Left renal cortex interstitium (tissue), 4 donors: Measurements from ENCODE around the gene CHD6. TPM values are rescaled to one million over a fixed set of nuclear protein-coding genes. Genes with fewer than 3 reads are reported as not detected.

Source experiments
- DNase-seq, 4 donors: peaks; one replicate each; pipeline ENCODE4 v3.0.0-alpha.2; 2013; ENCODE audit warnings: low read depth in 4 of 4, low spot score in 2 of 4, missing footprints in 1 of 4
- polyA plus RNA-seq, 4 donors: library from polyadenylated mRNA; unstranded; fragments of 120-200 nt; gene quantifications; one replicate each; pipeline ENCODE4 v1.2.1, GENCODE V29; 2013; ENCODE audit not compliant: insufficient read length in 4 of 4

The CHD6 gene
- polyA plus RNA-seq, 4 donors = 36.2 to 63.1 (median 51.1) TPM

DNA sequence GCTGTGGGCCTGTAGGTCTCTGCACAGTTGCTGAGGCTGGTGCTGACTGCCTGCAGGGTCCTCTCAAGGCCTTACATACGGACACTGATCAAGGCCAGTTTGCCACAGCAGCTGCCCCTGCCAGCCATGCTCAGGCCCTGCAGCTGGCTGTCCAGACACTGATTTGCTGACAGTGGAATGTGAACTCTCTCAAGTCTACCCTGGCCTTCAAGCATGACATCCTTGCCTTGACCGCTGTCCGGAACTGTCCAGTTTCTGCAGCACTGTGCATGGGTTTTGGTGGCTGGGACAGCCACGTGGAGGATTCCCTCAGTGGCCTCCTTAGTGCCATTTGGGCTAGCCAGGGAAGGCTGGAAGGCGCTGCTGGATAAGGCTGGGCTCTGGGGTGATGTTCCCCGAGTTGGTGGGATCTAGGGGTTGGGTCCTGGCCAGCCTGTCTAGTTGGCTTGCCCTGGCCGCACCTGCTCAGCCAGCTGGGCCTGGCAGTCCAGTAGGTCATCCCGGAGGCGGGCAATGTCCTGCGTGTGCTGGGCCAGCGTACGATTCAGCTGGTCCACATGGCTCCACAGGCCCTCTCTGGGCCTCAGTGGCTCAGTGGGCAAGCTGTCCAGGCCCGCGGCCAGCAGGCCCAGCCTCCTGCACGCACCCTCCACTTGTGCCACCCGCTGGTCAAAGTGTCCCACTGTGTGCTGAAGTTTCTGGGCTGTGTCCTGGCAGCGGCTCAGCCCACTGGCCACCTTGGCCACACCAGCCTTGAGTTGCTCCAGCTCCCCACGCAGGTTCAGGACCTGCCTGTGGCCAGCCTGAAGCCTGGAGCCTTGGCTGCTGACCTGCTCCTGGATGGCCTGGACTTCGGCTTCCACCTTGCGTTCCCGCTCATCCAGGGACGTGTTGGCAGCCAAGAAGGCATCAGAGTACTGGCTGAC lies 257.1 kb downstream of the CHD6 start:
- DNase-seq = no peak

DNA sequence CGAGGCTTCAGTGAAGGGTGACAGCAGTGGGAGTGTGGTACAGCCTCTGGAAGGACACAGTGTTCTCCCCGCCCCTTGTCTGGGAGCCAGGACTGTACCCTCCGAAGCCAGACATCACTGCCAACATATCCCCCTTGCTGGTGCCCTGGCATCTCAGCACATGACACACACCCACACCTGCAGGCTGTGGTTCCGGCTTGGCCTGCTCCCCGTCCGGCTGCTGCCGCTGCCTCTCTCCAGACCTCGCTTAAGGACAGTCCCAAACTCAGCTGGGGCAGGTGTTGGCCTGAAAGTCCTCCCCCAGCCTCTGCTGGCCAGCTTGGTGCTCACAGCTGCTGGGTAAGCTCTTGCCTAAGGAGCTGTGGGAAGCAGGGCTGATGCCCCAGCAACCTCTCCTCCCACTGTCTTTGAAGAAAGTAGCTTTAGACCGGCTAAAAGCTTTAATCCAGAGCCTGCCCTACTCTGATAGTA lies 258.6 kb downstream of the CHD6 start:
- DNase-seq = no peak

DNA sequence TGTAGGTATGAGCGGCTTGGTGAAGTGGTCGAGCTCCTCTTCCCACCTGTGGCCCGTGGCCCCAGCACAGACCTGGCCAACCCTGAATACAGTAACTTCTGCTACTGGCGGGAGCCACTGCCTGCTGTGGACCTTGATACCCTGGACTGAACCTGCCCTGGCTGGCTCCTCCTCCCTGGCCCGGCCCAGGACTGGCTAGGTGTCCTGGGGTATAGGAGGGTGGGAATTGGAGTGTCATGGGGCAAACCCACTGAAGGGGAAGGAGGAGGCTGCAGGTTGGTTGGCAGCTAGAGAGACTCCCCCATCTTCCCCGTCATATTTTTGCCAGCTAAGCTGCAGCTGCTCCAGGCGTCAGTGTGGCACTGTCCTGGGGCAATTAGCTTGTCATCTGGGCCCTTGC lies 259.5 kb downstream of the CHD6 start:
- no peak for DNase-seq

DNA sequence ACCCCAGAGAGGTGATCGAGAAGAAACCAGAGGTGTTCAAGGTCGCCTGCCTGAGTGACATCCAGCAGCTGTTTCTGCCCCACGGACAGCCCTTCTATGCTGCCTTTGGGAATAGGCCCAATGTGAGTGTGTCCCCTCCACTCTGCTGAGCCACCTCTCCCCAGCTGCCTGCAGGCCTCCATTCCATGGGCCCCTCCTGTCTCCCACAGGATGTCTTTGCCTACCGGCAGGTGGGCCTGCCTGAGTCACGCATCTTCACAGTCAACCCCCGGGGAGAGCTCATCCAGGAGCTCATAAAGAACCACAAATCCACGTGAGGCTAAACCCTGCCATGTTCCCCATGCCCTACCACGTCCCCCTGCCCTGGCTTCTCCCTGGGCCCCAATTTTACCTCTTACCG lies 259.9 kb downstream of the CHD6 start:
- DNase-seq = no peak

DNA sequence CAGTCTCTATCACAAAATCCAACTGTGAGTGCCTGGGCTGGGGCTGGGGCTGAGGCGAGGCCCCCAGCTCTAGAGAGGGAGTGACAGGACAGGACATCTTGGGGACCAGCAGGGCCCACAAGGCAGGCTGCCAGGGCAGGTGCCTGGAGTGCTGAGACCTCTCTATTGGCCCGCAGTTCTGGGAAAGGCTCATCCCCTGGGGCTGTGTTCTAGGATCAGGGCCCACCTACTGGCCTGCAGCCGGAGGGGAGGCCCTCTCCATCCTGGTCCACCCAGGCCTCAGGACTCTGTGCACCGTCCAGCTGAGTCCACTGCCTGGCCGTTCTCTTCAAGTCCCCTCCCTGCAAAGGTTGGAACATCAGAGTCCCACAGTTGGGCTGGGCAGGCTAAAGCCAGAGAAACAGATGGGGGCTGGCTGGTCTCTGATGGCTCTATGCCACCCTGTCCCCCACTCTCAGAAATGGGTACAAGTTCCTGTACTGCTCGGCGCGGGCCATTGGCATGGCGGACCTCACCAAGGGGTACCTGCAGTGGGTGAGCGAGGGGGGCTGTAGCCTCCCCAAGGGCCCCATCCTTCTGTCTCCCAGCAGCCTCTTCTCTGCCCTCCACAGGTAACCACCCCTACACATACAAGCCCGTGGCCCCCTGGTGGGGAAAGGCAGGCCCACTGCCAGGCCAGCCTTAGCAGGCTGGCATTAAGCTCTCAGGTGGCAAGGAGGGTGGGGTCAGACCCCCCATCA lies 260.6 kb downstream of the CHD6 start:
- DNase-seq = no peak

DNA sequence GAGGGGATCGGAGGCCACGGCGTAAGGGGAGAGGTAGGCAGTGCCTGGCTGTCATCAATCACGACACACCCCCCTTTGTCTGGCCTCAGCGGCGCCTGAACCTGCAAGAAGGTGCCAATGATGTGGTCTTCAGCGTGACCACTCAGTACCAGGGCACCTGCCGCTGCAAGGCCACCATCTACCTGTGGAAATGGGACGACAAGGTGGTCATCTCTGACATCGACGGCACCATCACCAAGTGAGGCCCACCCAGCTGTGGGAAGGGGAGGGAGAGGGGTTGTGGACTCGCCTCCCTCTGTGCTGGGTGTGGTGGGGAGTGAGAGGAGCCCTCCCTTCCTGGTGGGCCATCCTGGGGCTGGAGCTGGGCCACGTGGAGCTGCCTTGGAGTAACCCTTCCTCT lies 261.2 kb downstream of the CHD6 start:
- no peak for DNase-seq

DNA sequence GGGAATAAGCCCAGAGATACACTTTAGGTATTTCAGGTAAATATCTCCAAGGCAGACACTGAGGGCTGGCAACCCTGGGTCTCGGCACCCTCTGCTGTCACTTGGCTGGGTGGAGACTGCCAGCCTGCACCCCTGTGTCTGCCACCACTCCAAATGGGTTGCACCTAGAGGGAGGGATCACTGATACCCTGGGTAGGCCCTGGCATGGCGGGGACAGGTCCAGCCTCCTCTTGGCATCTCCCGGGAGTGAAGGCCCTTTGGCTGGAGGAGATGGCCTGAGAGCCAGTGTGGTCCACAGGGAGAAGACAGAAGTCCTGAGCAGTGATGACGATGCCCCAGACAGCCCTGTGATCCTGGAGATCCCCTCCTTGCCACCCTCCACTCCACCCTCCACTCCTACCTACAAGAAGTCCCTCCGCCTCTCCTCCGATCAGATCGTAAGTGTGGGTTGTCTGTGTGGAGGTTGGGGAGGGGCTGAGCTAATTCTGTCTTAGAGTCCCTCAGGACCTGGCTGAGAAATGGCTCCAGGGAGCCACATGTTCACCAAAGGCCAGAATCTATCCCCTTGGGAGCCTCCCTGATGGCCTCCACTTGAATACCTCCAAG lies 262.5 kb downstream of the CHD6 start:
- no peak for DNase-seq

GRCh38 chr20:41355192-41355591 lies 263.0 kb downstream of the CHD6 start:
- no peak for DNase-seq

DNA sequence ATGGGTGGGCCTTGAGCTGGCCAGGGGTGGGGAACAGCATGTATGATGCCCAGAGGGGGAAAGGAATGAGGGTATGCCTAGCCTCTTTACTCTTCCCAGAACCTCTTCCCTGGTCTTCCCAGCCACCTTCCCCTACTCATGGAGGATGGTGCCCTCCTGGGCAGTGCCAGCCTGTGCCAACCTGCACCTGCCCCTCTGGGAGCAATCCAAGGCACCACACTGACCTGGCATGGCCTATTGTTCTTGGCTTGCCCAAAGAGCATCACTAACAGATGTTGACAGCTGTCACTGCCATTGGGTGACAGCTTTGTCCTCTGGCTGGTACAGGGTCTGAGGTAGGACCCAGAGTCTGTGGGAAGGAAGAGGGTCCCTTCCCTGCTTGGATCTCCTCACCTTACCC lies 264.6 kb downstream of the CHD6 start:
- no peak for DNase-seq

DNA sequence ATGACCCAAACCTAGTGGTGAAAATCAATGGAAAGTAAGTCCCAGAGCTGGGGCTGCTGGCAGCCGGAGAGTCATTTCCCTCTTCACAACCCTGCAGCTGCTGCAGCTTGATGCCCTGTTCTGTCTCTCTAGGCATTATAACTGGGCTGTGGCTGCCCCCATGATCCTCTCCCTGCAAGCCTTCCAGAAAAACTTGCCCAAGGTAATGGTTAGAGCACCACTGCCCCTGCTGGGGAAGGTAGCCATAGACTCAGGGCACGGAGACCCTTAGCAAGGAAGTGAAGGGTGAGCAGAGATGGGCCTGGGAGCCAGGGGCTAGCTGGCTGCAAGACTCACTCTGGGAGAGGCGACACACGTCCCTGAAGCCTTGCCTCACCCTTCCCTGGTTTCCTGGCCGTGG lies 265.5 kb downstream of the CHD6 start:
- no peak for DNase-seq

GRCh38 chr20:41352106-41352505 lies 266.1 kb downstream of the CHD6 start:
- no peak for DNase-seq
